K562 (cell line): ENCODE data around the gene UNC13C. TPM values are rescaled to one million over a fixed set of nuclear protein-coding genes. Genes with fewer than 3 reads are reported as not detected.

Experiments
- ATAC-seq: fragments of 200-7000 bp; cut with Tn5 transposase; 3 replicates; pipeline ENCODE4 v1.9.1; 2020; ENCODE audit warnings: moderate library complexity
- BruUV-seq: library from RNA; stranded (reverse); fragments of 400-500 nt; replicated peaks from 2 replicates; lab custom pipeline; 2021; lab: Mats Ljungman, UMichigan
- CTCF ChIA-PET: fragments of 300-600 bp; formaldehyde crosslinking; extraction: SDS; loops from one replicate; lab custom pipeline; 2021; ENCODE audit warnings: low intra/inter-chr PET ratio; lab: Yijun Ruan, JAX
- POLR2A ChIA-PET: fragments of 300-600, 350-650 bp; sonication (Branson Sonifier 250); formaldehyde crosslinking; extraction: SDS; loops from one replicate; lab custom pipeline; 2021; ENCODE audit warnings: antibody characterized with exemption, inconsistent platforms; lab: Yijun Ruan, JAX
- DNase-seq, 4 experiments: peaks; one replicate each; pipeline versions ENCODE4 v3.0.0 to v3.0.0-alpha.2; 2011 to 2018; ENCODE audit warnings: low spot score in 3 of 4, mixed read lengths in 3 of 4; ENCODE audit errors: extremely low read depth in 1 of 4
- FAIRE-seq: peaks from 2 replicates; lab custom pipeline; 2011; peaks lifted over from hg19 to GRCh38; lab: Jason Lieb, UNC
- H2AFZ ChIP-seq: 2 replicates; pipeline ENCODE4 v1.6.0; 2011; ENCODE audit warnings: low read depth, low read length, control low read depth, inconsistent platforms
- H3K27ac ChIP-seq: fragments of 200-600 bp; 3 replicates; pipeline ENCODE4 v1.8.0; 2011; ENCODE audit warnings: low read depth, mild to moderate bottlenecking, control low read depth, inconsistent platforms, low read length, moderate library complexity, mixed read lengths; ENCODE audit errors: extremely low read depth
- H3K27me3 ChIP-seq, 2 experiments: fragments of 300-600 bp in 1 of 2; 2 replicates in 1 of 2; 3 replicates in 1 of 2; pipeline versions ENCODE4 v1.6.0 to v1.8.0; 2011; ENCODE audit warnings: inconsistent platforms in 2 of 2, low read length in 2 of 2, mild to moderate bottlenecking in 1 of 2, mixed read lengths in 1 of 2, moderate library complexity in 1 of 2; ENCODE audit not compliant: control insufficient read depth in 2 of 2, insufficient read depth in 2 of 2
- H3K36me3 ChIP-seq: fragments of 300-600 bp; 3 replicates; pipeline ENCODE4 v1.8.0; 2011; ENCODE audit warnings: mild to moderate bottlenecking, low read length, inconsistent platforms; ENCODE audit not compliant: control insufficient read depth, insufficient read depth
- H3K4me1 ChIP-seq, 2 experiments: fragments of 200-600 bp in 1 of 2; replicated peaks in 1 of 2; 2 replicates in 1 of 2; 3 replicates in 1 of 2; pipeline versions ENCODE4 v1.5.1 to v1.8.0; 2011; ENCODE audit warnings: inconsistent platforms in 2 of 2, low read length in 2 of 2, mild to moderate bottlenecking in 1 of 2, mixed read lengths in 1 of 2, moderate library complexity in 1 of 2; ENCODE audit not compliant: control insufficient read depth in 2 of 2, insufficient read depth in 2 of 2
- H3K4me2 ChIP-seq: 2 replicates; pipeline ENCODE4 v1.6.1; 2011; ENCODE audit warnings: low read length, control low read depth, inconsistent platforms, mixed read lengths; ENCODE audit not compliant: insufficient read depth
- H3K4me3 ChIP-seq: fragments of 200-600 bp; sonication (generic), shearing (Covaris generic); 2 replicates; pipeline ENCODE4 v1.5.1; 2016; ENCODE audit warnings: control low read depth, inconsistent platforms
- H3K79me2 ChIP-seq: fragments of 200-600 bp; 3 replicates; pipeline ENCODE4 v1.8.0; 2011; ENCODE audit warnings: low read length, inconsistent platforms; ENCODE audit not compliant: control insufficient read depth, insufficient read depth
- H3K9ac ChIP-seq, 2 experiments: 2 replicates each; pipeline versions ENCODE4 v1.6.0 to v1.6.1; 2011; ENCODE audit warnings: low read depth in 2 of 2, low read length in 2 of 2, control low read depth in 1 of 2, inconsistent platforms in 1 of 2, mild to moderate bottlenecking in 1 of 2, mixed read lengths in 1 of 2; ENCODE audit not compliant: insufficient read depth in 1 of 2
- H3K9me1 ChIP-seq: one replicate; pipeline ENCODE4 v1.6.0; 2011; ENCODE audit warnings: inconsistent platforms, mild to moderate bottlenecking, low read length, moderate library complexity; ENCODE audit not compliant: control insufficient read depth, insufficient read depth
- H3K9me3 ChIP-seq: replicated peaks from 2 replicates; pipeline ENCODE4 v1.5.1; 2011; ENCODE audit warnings: low read depth, low read length, inconsistent platforms; ENCODE audit not compliant: control insufficient read depth, insufficient read depth
- H4K20me1 ChIP-seq: replicated peaks from 2 replicates; pipeline ENCODE4 v1.6.1; 2011; ENCODE audit warnings: low read length, inconsistent platforms, mixed read lengths; ENCODE audit not compliant: control insufficient read depth, insufficient read depth
- CAMTA2 ChIP-seq: fragments of 250-450 bp; sonication (Bioruptor Pico); conservative IDR thresholded peaks from 2 replicates; pipeline ENCODE4 v1.5.1; 2022
- CBX3 ChIP-seq, 2 experiments: IDR thresholded peaks; 1 replicate in 1 of 2; 2 replicates in 1 of 2; pipeline ENCODE4 v1.6.1; 2012; ENCODE audit warnings: inconsistent platforms in 2 of 2, low read length in 2 of 2, borderline replicate concordance in 1 of 2, control low read depth in 1 of 2
- HDGF ChIP-seq: fragments of 450-650 bp; IDR thresholded peaks from 2 replicates; pipeline ENCODE4 v1.6.1; 2016
- KLF16 ChIP-seq: IDR thresholded peaks from 2 replicates; pipeline ENCODE4 v1.6.1; 2016; ENCODE audit warnings: antibody characterized with exemption
- MAFK ChIP-seq: IDR thresholded peaks from 2 replicates; pipeline ENCODE4 v1.6.1; 2011; ENCODE audit warnings: low read length, improper control_type of control experiment
- MITF ChIP-seq: IDR thresholded peaks from 2 replicates; pipeline ENCODE4 v1.6.1; 2014; ENCODE audit warnings: antibody characterized with exemption
- POLR2A ChIP-seq: fragments of 450-650 bp; conservative IDR thresholded peaks from 2 replicates; pipeline ENCODE4 v1.6.1; 2016
- ZNF23 ChIP-seq: fragments of 250-450 bp; sonication (Bioruptor Pico); IDR thresholded peaks from 2 replicates; pipeline ENCODE4 v1.4.0; 2020; ENCODE audit warnings: mild to moderate bottlenecking
- ZNF354B ChIP-seq: fragments of 250-450 bp; sonication (Bioruptor Pico); IDR thresholded peaks from 2 replicates; pipeline ENCODE4 v1.4.0; 2020
- WGBS: fragments of 100-300 bp; shearing (Covaris generic); methylation state at CpG from one replicate; pipeline ENCODE4 v1.1.6; 2016; ENCODE audit warnings: low coverage, mixed read lengths; ENCODE audit not compliant: insufficient coverage; ENCODE audit errors: missing lambda C conversion rate; 5-methylcytosine and 5-hydroxymethylcytosine counted together
- in situ Hi-C: fragments of 300-500 bp; cut with MboI; formaldehyde crosslinking; loops from 4 replicates; pipeline ENCODE4 v1.15.0; 2018; ENCODE audit warnings: inconsistent platforms, mixed read lengths
- intact Hi-C: fragments of 100-400 bp; cut with micrococcal nuclease; formaldehyde crosslinking; loops from 2 replicates; pipeline ENCODE4 v1.14.2; 2022
- polyA plus RNA-seq, 8 experiments: library from polyadenylated mRNA; depleted of rRNA in 4 of 8; stranded (reverse) in 5 of 8; unstranded in 3 of 8; fragments of >200 nt; fragmentation: Nextera tagmentation in 2 of 8; fragmentation: Illumina TruSeq in 1 of 8; extraction: Ambion mirVana in 2 of 8; extraction: Trizol in 1 of 8; gene quantifications; 2 replicates each; pipeline versions ENCODE4 v1.2.1 to v1.2.3, GENCODE V29; 2011 to 2014; ENCODE audit warnings: inconsistent platforms in 1 of 8, missing spikeins in 1 of 8
- total RNA-seq, 7 experiments: library from RNA; depleted of rRNA in 6 of 7; stranded (reverse); fragments of >200 nt in 6 of 7; fragmentation: Illumina TruSeq in 2 of 7; extraction: Trizol in 2 of 7; gene quantifications; 2 replicates each; pipeline versions ENCODE4 v1.2.1 to v1.2.3, GENCODE V29; 2011 to 2021; ENCODE audit warnings: low replicate concordance in 1 of 7
- TF ChIP-seq, protein P1 (sequence below): fragments of 250-450 bp; sonication (Bioruptor Pico); IDR thresholded peaks from 2 replicates; pipeline ENCODE4 v1.4.0; 2020
- TF ChIP-seq, protein P2 (sequence below): sonication (generic); formaldehyde crosslinking; IDR thresholded peaks from 2 replicates; pipeline ENCODE4 v1.8.1; 2023; ENCODE audit warnings: mild to moderate bottlenecking, missing genetic modification reagents, moderate library complexity
- TF ChIP-seq, protein P3 (sequence below), 2 experiments: fragments of 450-650 bp in 1 of 2; sonication (generic) in 1 of 2; formaldehyde crosslinking in 1 of 2; IDR thresholded peaks; 2 replicates each; pipeline versions ENCODE4 v1.7.1 to v1.9.0; 2016 to 2022; ENCODE audit warnings: inconsistent platforms in 1 of 2, mild to moderate bottlenecking in 1 of 2, missing genetic modification reagents in 1 of 2

Gene UNC13C
- total and polyA plus RNA-seq, 9 of the 15 experiments (the other 6 are each of a cell fraction or from before 2014, with no cell fraction given) = not detected

DNA sequence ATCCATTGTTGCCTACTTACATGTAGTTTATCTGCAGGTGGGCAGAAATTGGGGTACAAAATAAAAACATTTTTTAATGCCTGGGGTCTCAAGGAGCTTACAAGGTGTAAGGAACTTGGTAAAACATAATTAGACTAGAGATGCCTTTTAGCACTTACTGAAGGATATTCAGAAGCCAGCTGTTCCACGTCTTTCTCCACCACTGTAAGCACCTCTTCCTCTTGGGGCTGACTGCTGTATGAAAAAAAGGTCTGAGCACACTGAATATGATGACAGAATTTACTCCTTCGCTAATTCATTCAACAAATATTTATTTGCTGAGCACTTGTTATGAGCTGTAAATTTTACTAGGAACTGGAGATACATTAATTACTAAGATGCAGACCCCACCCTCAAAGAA is 539.1 kb downstream of the UNC13C start:
- Histone ChIP-seq H3K9ac (no peak overlapping the region), H2AFZ (no peak overlapping the region), H3K9me1 (no peaks in the 10 kb centered on the region), H3K36me3 (no peaks in the 10 kb centered on the region), H3K27ac (no peak overlapping the region), H3K4me2 (no peak overlapping the region), H3K79me2 (no peaks in the 10 kb centered on the region), H3K4me3 (no peak overlapping the region), H4K20me1 (no peaks in the 10 kb centered on the region), H3K4me1 (no peaks in the 10 kb centered on the region), H3K9me3 (no peaks in the 10 kb centered on the region), H3K27me3 (no peaks in the 10 kb centered on the region)
- intact Hi-C loops (no loop called here), in situ Hi-C loops (no loop called here)
- no peak for DNase-seq
- no peak for FAIRE-seq
- ATAC-seq = no peak
- ChIA-PET CTCF (no interaction called here), POLR2A (no interaction called here)
- no TSS peak for BruUV-seq
- WGBS = 0% methylated on average over 2 of the region's 2 CpGs
- no peak for TF ChIP-seq ZNF354B (CRISPR knock-in tag)
- TF ChIP-seq ZNF23 (CRISPR knock-in tag) = no peak
- no peak for TF ChIP-seq KLF16
- no peak for TF ChIP-seq MAFK
- TF ChIP-seq MITF = no peak
- TF ChIP-seq, protein P1, sequence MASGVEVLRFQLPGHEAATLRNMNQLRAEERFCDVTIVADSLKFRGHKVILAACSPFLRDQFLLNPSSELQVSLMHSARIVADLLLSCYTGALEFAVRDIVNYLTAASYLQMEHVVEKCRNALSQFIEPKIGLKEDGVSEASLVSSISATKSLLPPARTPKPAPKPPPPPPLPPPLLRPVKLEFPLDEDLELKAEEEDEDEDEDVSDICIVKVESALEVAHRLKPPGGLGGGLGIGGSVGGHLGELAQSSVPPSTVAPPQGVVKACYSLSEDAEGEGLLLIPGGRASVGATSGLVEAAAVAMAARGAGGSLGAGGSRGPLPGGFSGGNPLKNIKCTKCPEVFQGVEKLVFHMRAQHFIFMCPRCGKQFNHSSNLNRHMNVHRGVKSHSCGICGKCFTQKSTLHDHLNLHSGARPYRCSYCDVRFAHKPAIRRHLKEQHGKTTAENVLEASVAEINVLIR (CRISPR knock-in tag) = no peak
- TF ChIP-seq, protein P2, sequence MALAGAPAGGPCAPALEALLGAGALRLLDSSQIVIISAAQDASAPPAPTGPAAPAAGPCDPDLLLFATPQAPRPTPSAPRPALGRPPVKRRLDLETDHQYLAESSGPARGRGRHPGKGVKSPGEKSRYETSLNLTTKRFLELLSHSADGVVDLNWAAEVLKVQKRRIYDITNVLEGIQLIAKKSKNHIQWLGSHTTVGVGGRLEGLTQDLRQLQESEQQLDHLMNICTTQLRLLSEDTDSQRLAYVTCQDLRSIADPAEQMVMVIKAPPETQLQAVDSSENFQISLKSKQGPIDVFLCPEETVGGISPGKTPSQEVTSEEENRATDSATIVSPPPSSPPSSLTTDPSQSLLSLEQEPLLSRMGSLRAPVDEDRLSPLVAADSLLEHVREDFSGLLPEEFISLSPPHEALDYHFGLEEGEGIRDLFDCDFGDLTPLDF (CRISPR knock-in tag) = no peak
- TF ChIP-seq CBX3 (IDR thresholded peaks at IDR 0.05; ENCODE audit: borderline replicate concordance in 1 of 2, low read length in 2 of 2) = no peak
- no peak for TF ChIP-seq POLR2A
- TF ChIP-seq, protein P3, sequence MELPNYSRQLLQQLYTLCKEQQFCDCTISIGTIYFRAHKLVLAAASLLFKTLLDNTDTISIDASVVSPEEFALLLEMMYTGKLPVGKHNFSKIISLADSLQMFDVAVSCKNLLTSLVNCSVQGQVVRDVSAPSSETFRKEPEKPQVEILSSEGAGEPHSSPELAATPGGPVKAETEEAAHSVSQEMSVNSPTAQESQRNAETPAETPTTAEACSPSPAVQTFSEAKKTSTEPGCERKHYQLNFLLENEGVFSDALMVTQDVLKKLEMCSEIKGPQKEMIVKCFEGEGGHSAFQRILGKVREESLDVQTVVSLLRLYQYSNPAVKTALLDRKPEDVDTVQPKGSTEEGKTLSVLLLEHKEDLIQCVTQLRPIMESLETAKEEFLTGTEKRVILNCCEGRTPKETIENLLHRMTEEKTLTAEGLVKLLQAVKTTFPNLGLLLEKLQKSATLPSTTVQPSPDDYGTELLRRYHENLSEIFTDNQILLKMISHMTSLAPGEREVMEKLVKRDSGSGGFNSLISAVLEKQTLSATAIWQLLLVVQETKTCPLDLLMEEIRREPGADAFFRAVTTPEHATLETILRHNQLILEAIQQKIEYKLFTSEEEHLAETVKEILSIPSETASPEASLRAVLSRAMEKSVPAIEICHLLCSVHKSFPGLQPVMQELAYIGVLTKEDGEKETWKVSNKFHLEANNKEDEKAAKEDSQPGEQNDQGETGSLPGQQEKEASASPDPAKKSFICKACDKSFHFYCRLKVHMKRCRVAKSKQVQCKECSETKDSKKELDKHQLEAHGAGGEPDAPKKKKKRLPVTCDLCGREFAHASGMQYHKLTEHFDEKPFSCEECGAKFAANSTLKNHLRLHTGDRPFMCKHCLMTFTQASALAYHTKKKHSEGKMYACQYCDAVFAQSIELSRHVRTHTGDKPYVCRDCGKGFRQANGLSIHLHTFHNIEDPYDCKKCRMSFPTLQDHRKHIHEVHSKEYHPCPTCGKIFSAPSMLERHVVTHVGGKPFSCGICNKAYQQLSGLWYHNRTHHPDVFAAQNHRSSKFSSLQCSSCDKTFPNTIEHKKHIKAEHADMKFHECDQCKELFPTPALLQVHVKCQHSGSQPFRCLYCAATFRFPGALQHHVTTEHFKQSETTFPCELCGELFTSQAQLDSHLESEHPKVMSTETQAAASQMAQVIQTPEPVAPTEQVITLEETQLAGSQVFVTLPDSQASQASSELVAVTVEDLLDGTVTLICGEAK (IDR thresholded peaks at IDR 0.05) = no peak
- TF ChIP-seq, protein P3 (CRISPR knock-in tag; IDR thresholded peaks at IDR 0.05) = no peak
- no peak for TF ChIP-seq CAMTA2
- TF ChIP-seq HDGF = no peak
